GM21447 (cell line): ENCODE measurements around the gene KIF2A.
"Not testable (repeated sequence)": the region's sequence is repeated elsewhere in the genome, so short reads cannot be mapped to it uniquely, and the experiment has no call there.

Experiments used
- ATAC-seq: cut with Tn5 transposase; IDR thresholded peaks from one replicate; pipeline ENCODE4 v1.9.1; 2021; ENCODE audit not compliant: unreplicated experiment

Gene KIF2A

DNA sequence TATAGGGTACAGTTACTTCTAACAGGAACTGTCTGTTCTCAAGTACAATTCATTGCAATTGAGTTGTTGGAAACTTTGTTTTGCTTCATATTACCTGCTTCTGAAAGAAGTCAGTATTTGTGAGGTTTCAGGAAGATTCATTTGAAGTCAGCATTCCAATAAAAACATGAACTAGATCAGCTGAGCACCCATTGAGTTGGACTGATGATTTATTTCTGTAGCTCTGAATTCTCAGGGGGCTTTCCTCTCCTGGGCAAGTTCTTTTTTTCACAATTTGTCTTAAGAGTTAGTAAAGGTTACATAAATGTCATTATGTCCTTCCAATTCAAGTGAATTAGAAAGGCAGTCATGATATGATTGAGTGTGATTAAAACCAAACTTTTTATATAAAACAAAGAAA, 16.2 kb upstream of the KIF2A start:
- ATAC-seq: no peak

GRCh38 chr5:62291829-62292228, 14.2 kb upstream of the KIF2A start:
- not testable (repeated sequence) for ATAC-seq

DNA sequence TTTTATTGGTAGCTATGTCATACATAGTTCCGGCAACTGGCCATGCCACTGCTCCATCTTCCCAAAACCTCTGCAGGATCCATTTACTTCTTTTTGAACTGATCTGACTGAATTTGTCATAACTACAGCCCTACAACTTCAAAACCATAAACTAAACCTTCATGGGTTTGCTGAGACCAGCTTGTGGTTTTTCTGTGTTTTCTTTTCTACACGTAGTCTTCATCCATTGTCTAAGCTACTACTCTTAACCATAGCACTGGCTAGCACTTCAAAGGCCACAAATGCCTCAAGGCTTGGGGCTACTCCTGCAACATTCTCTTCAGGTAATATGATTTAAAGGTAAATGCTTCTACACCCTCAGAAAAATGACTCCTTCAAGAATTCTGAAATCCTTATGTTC, 9.0 kb upstream of the KIF2A start:
- no peak for ATAC-seq

DNA sequence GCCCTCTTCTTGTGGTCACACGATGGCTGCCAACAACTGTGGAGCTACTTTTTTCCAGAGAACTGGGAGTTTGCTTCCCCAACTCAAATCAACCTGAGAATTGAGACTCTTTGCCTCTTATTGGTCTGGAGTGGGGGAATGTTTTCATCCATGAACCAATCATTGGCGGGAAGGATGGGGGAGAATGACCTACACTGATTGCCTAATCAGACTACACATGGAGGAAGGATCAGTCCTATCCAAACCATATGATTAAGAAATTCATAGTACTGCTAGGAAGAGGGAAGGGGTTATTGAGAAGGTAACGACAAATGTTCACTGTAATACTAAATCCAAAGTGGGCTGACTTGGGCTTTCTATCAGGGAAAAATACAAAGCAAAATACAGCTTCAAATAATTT, 7.9 kb upstream of the KIF2A start:
- no peak for ATAC-seq

GRCh38 chr5:62299101-62299500, 6.9 kb upstream of the KIF2A start:
- no peak for ATAC-seq

DNA sequence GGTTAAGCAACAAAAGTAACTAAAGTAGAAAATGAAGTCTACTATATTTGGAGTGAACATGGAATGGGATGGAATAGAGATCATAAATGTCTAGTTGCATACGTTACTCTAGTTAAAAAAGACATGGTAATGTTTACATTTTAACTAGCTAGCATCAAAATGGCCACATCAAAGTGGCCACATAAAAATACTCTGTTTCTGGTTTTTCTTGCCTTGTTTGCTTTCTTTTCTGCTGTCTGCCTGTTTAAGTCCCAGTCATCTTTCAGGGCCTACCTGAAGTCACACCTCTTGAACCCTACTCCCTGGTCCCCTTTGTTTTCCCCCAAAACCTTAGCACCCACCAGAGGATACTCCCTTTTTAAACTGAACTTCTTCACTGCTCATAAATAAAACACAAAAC, 6.4 kb upstream of the KIF2A start:
- no peak for ATAC-seq

DNA sequence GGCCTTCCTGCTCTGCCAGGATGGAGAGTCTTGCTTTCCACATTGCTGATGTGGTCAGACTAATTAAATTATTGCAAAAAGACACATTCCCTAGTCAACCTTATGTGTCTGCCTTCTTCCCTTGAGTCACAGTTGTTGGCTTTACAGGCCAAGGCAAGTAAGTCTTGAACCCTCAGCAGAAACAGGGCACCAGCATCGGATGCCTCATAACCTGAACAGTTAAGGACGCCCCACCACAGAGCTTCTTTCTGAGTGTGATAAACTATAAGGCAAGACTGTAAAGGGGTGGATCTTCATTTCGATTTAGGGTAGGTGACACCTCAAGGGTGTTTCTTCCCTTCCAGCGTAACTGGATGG, 670 bp upstream of the KIF2A start:
- no peak for ATAC-seq

DNA sequence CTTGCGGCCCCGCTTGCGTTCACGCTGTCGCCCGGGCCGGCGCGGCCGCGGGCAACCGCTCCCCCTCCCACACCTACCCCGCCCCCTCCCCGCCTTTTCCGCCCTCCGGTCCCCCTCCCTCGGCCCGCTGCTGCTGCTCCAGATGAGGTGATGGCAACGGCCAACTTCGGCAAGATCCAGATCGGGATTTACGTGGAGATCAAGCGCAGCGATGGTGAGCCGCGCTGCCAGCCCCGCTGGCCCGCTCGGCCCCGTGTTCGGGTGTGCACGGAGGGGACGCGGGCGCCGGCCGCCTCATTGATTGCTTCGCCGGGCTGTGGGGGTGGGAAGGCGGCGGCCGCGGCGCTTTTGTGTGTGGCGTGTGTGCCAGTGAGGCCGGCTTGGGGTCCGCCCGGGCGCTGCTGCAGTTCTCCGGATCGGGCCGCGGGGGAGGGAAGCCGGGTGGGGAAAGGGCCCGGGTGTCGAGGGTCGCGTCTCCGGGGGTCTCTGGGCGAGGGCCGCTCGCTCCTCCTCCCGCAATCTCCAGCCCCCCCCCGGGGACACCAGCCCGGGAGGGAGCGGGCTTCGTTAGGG, 403 bp downstream of the KIF2A start:
- peak; percentile 26 for ATAC-seq

- ATAC-seq: peak; percentile 32
Observed at GRCh38 chr5:62306896-62307689, 1.1 kb downstream of the KIF2A start.

DNA sequence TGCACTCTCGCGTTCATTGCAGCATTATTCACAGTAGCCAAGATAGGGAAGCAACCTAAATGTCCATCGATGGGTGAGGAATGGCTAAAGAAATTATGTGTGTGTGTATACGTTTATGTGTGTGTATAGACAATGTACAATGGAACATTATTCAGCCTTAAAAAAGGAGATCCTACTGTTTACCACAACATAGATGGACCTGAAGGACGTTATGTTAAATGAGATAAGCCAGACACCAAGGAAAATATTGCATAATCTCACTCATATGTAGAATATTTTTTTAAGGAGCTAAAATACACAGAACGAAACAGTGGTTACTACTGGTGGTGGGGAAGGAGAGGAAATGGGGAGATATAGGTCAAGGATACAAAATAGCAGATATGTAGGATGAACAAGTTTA, 2.4 kb downstream of the KIF2A start:
- no peak for ATAC-seq

DNA sequence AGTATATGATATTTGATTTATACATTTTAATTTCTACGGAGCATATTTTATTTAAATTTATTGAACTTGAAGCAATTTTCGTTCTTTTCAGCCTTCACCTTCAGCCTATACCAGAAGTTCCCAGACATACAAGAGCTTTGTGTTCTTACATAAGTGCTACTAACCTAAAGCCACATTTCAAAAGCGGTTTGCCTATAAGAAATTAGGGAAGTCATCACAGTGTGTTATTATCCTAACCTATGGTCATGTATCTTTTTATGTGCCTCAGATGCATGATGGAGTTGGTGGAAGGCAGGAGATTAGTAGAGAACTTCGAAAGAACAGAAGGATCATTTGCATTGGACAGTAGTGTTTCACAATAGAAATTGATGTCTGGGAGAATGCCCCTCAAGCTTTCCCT, 3.1 kb downstream of the KIF2A start:
- ATAC-seq: no peak

DNA sequence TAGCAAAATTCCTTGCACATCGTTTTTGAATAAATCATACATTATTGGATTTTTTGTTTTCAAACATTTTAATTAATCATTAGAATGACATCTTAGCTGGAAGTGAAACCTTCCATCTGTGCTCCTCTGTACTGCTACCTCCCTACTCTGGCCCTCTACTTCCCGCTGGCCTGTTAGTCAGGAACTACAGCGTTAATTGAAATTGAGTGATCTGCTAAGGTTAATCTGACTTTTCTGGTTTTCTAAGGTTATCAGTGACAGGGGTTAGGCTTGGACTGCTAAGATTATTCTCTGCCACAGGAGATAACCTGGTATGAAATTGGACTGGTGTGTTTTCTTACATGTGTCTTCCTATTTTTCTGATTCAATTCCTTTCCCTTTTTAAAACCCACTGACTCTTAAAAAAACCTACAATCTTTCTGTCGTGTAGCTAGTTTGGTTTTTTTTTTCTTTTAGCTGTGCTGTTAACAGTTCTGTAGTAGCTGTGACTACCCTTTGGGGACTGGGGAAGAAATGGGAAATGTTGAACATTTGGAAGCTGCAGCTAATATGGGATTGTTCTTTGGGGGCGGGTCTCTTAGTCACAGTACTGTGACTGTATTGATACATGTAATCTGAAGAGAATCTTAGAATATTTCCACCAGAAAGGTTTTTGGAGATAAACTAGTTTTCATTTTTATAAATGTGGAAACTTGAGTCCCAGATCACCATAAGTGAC, 4.6 kb downstream of the KIF2A start:
- no peak for ATAC-seq

GRCh38 chr5:62312036-62312435, 6.0 kb downstream of the KIF2A start:
- ATAC-seq: no peak

- ATAC-seq: no peak
Observed at GRCh38 chr5:62312674-62313073, 6.7 kb downstream of the KIF2A start.

- no peak for ATAC-seq
Observed at GRCh38 chr5:62314213-62314830, 8.3 kb downstream of the KIF2A start.

DNA sequence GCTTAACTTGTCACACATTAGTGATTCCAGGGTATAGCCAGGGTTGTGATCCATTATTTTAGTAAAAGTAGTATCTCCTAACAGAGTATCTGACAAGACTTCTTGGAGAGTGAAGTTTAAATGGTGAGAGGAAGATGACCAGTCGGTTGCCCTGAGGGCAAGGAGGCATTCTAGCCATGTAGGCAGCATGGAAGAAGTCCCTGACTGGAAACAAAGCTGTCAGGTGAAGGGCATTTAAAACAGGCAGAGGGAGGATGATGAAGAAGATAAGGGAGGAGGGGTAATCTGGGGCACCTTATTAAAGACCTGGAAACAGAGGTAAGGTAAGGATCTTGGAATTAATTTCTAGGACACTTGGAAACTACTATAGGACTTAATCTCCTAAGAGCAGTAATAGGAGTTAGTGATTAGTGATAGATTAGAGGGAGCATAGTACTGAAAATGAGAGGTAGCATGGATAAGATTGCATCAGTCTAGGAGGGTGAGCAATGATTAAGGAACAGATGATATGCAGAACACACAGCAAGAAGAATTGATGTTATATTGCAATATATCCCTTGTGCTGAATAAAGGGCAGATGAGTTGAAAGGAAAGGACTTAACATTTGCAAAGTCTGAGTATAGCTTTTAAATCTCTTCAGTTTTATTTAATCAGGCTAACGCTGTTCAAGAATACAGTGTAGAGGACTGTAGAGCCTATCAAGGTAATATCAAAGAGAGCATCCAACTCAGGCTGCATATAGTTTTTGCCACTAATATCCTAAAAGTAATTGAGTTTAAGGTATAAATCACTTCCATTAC, 9.6 kb downstream of the KIF2A start:
- no peak for ATAC-seq

- no peak for ATAC-seq
Observed at GRCh38 chr5:62316176-62316502, 10.1 kb downstream of the KIF2A start.

GRCh38 chr5:62317810-62318209, 11.8 kb downstream of the KIF2A start:
- ATAC-seq: no peak

DNA sequence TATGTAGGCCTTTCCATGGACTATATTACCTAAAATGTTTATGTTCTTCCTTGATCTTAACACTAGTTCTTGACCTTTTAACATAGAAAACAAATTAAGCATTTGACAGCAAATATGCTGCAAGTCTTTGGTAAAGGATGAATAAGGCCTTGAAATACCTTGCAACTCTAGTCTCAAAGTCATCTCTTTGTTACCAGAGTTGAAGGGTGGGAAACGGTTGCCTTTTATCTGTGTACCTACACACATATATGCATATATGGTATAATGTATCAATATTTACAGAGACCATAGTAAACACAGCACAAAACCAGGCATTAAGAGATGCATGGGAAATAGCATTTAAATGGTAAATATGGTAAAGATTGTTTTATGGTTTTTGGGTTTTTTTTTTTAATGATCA, 16.5 kb downstream of the KIF2A start:
- ATAC-seq: no peak

- ATAC-seq: peak; percentile 72
Observed at GRCh38 chr5:62326302-62326701, 20.3 kb downstream of the KIF2A start.

DNA sequence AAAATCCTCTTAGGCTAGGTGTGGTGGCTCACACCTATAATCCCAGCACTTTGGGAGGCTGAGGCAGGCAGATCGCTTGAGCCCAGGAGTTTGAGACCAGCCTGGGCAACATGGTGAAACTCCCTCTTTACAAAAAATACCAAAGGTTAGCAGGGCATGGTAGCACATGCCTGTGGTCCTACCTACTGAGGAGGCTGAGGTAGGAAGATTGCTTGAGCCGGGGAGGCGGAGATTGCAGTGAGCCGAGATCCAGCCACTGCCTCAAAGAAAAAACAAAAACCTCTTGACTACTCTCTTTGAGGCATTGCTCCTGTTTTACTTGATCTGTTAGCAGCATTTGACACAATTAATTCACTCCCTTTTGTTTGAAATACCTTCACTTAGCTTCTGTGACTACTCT, 20.7 kb downstream of the KIF2A start:
- ATAC-seq: peak; percentile 15
